ENCODE results near the gene MAP2K1. TPM values are rescaled to one million over a fixed set of nuclear protein-coding genes. Genes with fewer than 3 reads are reported as not detected.
A peak's percentile ranks its signal among the peaks of the same experiment; 100 is the strongest.

The MAP2K1 gene
- total and polyA plus RNA-seq, 9 of the 15 experiments (the other 6 are each of a cell fraction or from before 2014, with no cell fraction given): 7.5 to 58.3 (median 30.0) TPM

GRCh38 chr15:66386204-66387123, at the start of gene MAP2K1 (continued):
- 0 out of 2 replicates have a peak, but pooled peaks have one; percentile 62 for TF ChIP-seq ZNF609 (CRISPR knock-in tag; IDR thresholded peaks at IDR 0.05; ENCODE audit: borderline replicate concordance)
- TF ChIP-seq SFPQ (IDR thresholded peaks at IDR 0.05; ENCODE audit: low read depth, low read length): no peak
- TF ChIP-seq MITF (IDR thresholded peaks at IDR 0.05): peak; percentile 70; the same call in 1 of the 2 replicates
- peak; percentile 39; the same call in 1 of the 2 replicates for TF ChIP-seq NR3C1 (CRISPR knock-in tag; IDR thresholded peaks at IDR 0.05)
- TF ChIP-seq FOXA3 (CRISPR knock-in tag; conservative IDR thresholded peaks at IDR 0.05 in 1 of 2, IDR thresholded peaks at IDR 0.05 in 1 of 2): peak in 1 of 2 experiments; percentile 72; a peak in 2 of 4 replicates
- no peak for TF ChIP-seq POLR3G (IDR thresholded peaks at IDR 0.05; ENCODE audit: extremely low read depth, insufficient read length, insufficient replicate concordance)
- TF ChIP-seq ZNF583 (CRISPR knock-in tag; IDR thresholded peaks at IDR 0.05): no peak
- TF ChIP-seq ZZZ3 (IDR thresholded peaks at IDR 0.05): peak; percentile 38; the same call in 1 of the 2 replicates
- peak; percentile 74 for TF ChIP-seq ZNF384 (IDR thresholded peaks at IDR 0.05; ENCODE audit: low read depth, low read length)
- peak; percentile 74 for TF ChIP-seq POLR2B (IDR thresholded peaks at IDR 0.05; ENCODE audit: low read depth, partially characterized antibody)
- TF ChIP-seq SAFB (IDR thresholded peaks at IDR 0.05; ENCODE audit: borderline replicate concordance, low read depth, low read length): peak; percentile 85; the same call in 1 of the 2 replicates
- TF ChIP-seq FOXJ3 (CRISPR knock-in tag; IDR thresholded peaks at IDR 0.05): no peak
- TF ChIP-seq ZEB2 (IDR thresholded peaks at IDR 0.05): peak; percentile 53
- no peak for TF ChIP-seq PTBP1 (IDR thresholded peaks at IDR 0.05; ENCODE audit: low read depth, low read length)
- peak; percentile 71; the same call in 1 of the 2 replicates for TF ChIP-seq CREB3L1 (IDR thresholded peaks at IDR 0.05; ENCODE audit: borderline replicate concordance, low read depth)
- TF ChIP-seq CSDE1 (IDR thresholded peaks at IDR 0.05): peak in 1 of 2 experiments; percentile 59; a peak in 1 of 4 replicates
- TF ChIP-seq DACH1 (IDR thresholded peaks at IDR 0.05; ENCODE audit: partially characterized antibody): peak; percentile 89
